GM21825 (cell line): ENCODE data around the gene MAP2K7.

Source experiments
- ATAC-seq: cut with Tn5 transposase; IDR thresholded peaks from one replicate; pipeline ENCODE4 v1.9.1; 2021; ENCODE audit warnings: mild to moderate bottlenecking, moderate library complexity; ENCODE audit not compliant: unreplicated experiment

Gene MAP2K7

GRCh38 chr19:7866399-7867091, 37.1 kb upstream of the MAP2K7 start:
- ATAC-seq = no peak

DNA sequence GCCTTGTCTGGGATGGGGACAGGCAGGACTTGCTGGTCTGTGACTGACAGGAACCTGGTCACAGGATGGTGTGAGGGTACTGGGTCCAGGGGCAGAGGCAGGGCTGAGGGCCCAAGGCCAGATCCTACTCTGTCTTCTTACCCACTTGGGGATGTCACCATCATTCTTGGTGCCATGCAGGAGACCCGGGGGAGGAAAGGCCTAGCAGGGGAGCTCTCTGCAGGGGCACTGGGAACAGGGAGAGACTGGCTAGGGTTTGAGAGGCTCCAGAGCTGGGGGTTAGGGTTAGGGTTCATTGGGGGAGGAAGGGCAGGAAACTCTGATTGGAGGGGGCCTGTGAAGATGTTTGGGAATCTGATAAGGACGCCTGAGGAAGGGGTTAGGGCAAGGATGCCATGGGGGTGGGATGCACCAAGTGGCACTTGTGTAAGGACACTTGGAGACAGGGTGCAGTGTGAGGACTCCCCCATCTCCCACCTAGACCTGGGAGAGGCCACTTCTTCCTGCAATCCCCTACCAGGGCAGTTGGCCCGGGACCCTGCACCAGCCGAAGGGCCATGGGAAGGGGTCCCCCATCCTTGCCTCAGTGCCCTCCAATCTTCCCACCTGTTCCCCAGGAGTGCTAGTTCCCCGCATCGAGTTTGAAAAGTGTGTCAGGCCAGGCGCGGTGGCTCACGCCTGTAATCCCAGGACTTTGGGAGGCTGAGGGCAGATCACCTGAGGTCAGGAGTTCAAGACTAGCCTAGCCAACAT, 36.4 kb upstream of the MAP2K7 start:
- no peak for ATAC-seq

DNA sequence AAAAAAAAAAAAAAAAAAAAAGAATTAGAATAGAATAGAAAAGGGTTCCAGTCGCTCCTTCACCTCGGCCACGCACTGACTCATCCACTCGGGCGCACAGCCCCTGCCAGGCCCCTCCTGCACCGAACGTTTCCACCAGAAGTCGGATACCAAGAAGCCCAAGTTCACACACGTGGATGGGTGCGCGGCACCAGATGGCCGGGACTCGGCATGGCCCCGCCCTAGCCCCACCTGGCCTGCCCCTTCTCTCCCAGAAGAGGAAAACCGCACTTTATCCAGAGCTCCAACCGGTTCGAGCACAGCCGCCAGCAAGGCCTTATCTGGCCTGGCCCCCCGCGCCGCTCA, 35.4 kb upstream of the MAP2K7 start:
- ATAC-seq = no peak

- ATAC-seq = peak; percentile 52
Observed at GRCh38 chr19:7868671-7869452, 34.8 kb upstream of the MAP2K7 start.

DNA sequence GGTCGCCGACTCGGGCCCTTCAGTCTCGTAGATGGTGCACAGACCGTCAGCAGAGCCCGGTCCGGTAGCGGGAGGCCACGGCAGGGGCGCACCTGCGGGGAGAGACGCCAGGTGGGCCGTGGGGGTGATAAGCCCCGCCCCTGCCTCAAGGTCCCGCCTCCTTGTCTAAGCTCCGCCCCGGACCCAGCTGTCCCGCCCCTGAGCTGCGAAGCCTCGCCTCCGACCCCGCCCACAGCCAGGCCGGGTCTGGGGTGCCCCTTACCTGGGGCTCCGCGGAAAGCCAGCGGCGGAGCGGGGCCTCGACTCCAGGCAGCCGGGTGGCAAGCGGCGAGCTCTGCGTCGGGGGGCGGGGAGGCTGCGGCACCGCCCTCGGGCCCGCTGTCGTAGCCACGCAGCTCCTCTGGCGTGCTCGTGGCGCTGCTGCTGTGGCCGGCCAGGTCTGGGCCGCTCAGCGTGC, 34.2 kb upstream of the MAP2K7 start:
- peak; percentile 43 for ATAC-seq

DNA sequence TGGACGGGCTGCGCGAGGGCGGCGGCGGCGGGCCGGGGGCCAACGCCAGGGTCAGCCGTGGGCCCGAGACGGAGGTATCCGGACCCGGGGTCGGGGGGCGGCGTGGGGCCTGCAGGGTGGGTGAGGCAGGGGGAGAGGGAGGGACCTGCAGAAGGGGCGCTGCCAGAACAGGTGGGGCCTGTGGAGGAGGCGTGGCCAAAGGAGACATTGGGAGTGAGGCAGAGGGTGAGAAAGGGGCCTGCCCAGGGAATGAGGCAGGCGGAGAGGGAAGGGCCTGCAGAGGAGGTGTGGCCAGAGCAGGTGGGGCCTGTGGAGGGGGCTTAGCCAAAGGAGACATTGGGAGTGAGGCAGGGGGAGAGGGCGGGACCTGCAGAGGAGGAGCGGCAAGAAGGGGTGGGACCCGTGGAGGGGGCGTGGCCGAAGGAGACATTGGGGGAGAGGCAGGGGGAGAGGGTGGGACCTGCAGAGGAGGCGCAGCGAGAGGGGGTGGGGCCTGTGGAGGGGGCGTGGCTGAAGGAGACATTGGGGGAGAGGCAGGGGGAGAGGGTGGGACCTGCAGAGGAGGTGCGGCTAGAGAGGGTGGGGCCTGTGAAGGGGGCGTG, 33.7 kb upstream of the MAP2K7 start:
- ATAC-seq = no peak

- no peak for ATAC-seq
Observed at GRCh38 chr19:7870571-7871436, 32.9 kb upstream of the MAP2K7 start.

DNA sequence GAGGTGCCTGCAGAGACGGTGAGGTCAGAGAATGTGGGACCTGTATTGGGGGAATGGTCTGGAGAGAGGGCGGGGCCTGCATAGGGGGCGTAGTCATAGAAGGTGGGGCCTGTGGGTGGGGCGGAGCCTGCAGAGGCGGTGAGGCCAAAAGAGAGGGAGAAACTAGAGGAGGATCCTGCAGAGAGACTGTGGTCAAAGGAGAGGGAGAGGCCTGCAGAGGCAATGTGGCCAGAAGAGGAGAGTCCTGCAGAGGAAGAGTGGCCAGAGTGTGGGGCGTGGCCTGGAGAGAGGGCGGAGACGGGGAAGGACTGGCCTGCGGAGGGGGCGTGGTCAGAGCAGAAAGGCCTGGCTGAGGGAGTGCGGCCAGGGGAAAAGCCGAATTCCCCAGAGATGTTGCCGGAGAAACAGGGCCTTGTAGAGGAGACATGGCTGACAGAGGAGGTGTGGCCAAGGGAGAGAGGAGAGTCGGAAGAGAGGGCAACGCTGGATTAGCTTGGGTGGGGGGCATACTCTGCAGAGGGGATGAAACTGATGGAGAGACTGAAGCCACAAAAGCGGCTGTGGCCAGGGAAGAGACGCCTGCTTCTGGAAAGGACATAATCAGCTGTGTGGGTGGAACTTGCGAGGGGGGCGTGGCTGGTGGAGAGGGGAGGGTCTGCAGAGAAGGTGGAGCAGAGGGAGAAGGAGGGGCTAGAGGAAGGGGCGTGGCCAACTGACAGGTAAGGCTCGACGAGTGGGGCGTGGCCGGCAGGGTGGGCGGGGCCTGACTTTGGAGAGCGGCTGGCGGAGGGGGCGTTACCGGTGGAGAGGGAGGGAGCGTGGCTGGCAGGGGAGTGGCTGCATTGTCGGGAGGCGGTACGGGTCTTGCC, 32.0 kb upstream of the MAP2K7 start:
- ATAC-seq = no peak

GRCh38 chr19:7872306-7873204, 31.1 kb upstream of the MAP2K7 start:
- ATAC-seq = no peak

GRCh38 chr19:7873304-7874075, 30.2 kb upstream of the MAP2K7 start:
- ATAC-seq = no peak

GRCh38 chr19:7874076-7874896, 29.4 kb upstream of the MAP2K7 start, which contains the start of gene PRR36:
PRR36 (minus strand) TSS chr19:7874390; CDS start chr19:7873689, 701 bp downstream.
- ATAC-seq = no peak

- ATAC-seq = no peak
Observed at GRCh38 chr19:7874897-7875273, 28.8 kb upstream of the MAP2K7 start.

DNA sequence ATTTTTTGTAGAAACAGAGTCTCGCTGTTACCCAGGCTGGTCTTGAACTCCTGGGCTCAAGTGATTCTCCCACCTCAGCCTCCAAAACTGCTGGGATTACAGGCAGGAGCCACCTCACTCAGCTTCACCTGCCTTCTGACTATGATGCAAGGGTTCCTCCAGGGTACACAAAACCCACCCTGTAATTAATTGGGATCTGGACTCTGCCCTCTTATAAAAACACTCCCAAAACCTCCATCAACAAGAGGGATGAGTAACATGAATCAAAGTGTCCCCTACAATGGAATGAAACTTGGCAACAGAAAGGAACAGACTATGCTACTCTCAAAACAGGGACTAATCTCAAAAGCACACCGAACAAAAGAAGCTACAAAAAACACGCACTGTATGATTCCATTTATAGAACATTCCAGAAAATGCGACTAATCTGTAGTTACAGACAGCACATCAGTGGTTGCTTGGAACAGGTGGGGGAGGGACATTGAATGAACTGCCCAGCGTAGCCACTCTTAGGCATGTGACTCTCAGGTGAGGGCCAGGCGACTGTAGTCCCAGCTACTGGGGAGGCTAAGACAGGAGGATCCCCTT, 26.3 kb upstream of the MAP2K7 start:
- ATAC-seq = no peak

GRCh38 chr19:7879111-7879807, 24.4 kb upstream of the MAP2K7 start:
- no peak for ATAC-seq

- ATAC-seq = no peak
Observed at GRCh38 chr19:7879836-7880235, 23.8 kb upstream of the MAP2K7 start.

DNA sequence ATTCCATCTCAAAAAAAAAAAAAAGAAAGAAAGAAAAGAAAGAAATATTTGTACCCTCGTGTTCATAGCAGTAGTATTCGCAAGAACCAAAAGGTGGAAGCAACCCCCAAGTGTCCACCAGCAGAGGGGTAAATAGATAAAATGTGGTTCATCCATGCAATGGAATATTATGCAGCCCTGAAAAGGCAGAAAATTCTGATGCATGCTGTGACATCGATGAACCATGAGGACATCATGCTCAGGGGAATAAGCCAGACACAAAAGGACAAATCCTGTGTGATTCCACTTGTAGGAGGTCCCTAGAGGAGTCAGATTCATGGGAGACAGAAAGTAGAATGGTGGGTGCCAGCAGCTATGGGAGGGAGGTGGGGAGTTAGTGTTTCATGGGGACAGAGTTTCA, 21.8 kb upstream of the MAP2K7 start:
- no peak for ATAC-seq
